ENCODE data around the gene PFKP.
A peak's percentile ranks its signal among the peaks of the same experiment; 100 is the strongest.

PFKP gene

GRCh38 chr10:3067118-3067858 lies at the start of gene PFKP:
TSS of gene PFKP (plus strand) at chr10:3067548. CDS start at chr10:3067596, 48 bp downstream.
- peak; percentile 38 for ATAC-seq (replicated peaks; ENCODE audit: extremely low read depth, poor library complexity, severe bottlenecking)
- peak within 1 kb of the TSS; percentile 93 for H3K4me3 Mint-ChIP-seq
- H3K27ac Mint-ChIP-seq (ENCODE audit: low read depth): peak within 1 kb of the TSS; percentile 73

GRCh38 chr10:3018247-3018646 lies 49.1 kb upstream of the PFKP start:
- DNase-seq (ENCODE audit: low spot score in 2 of 2): no peak
- ATAC-seq (replicated peaks; ENCODE audit: extremely low read depth, poor library complexity, severe bottlenecking): no peak
- Mint-ChIP-seq H3K27me3 (peaks cover 56% of the 10 kb centered on the region), H3K27ac (ENCODE audit: low read depth) (no peak overlapping the region), H3K4me1 (no peaks in the 10 kb centered on the region), H3K36me3 (ENCODE audit: insufficient read depth) (no peaks in the 10 kb centered on the region), H3K9me3 (peaks cover 5% of the 10 kb centered on the region), H3K4me3 (no peak overlapping the region)

More at GRCh38 chr10:3067118-3067858, at the start of gene PFKP:
- H3K9me3 Mint-ChIP-seq: no peaks in the 10 kb centered on the region
- peaks cover 8% of the 10 kb centered on the region for H3K36me3 Mint-ChIP-seq (ENCODE audit: insufficient read depth)
- H3K27me3 Mint-ChIP-seq: no peaks in the 10 kb centered on the region
- DNase-seq (ENCODE audit: low spot score in 2 of 2): no peak
- H3K4me1 Mint-ChIP-seq: peaks cover 23% of the 10 kb centered on the region

- Mint-ChIP-seq H3K4me1 (no peaks in the 10 kb centered on the region), H3K4me3 (no peak overlapping the region), H3K27me3 (peaks cover 39% of the 10 kb centered on the region), H3K9me3 (no peaks in the 10 kb centered on the region), H3K27ac (ENCODE audit: low read depth) (no peak overlapping the region), H3K36me3 (ENCODE audit: insufficient read depth) (no peaks in the 10 kb centered on the region)
- no peak for DNase-seq (ENCODE audit: low spot score in 2 of 2)
- ATAC-seq (replicated peaks; ENCODE audit: extremely low read depth, poor library complexity, severe bottlenecking): no peak
Observed at GRCh38 chr10:3020311-3020710, 47.0 kb upstream of the PFKP start.

- Mint-ChIP-seq H3K9me3 (no peaks in the 10 kb centered on the region), H3K4me1 (no peaks in the 10 kb centered on the region), H3K27ac (ENCODE audit: low read depth) (no peak overlapping the region), H3K36me3 (ENCODE audit: insufficient read depth) (no peaks in the 10 kb centered on the region), H3K4me3 (no peak overlapping the region), H3K27me3 (peaks cover 36% of the 10 kb centered on the region)
- no peak for ATAC-seq (replicated peaks; ENCODE audit: extremely low read depth, poor library complexity, severe bottlenecking)
- no peak for DNase-seq (ENCODE audit: low spot score in 2 of 2)
Observed at GRCh38 chr10:3020881-3021280, 46.5 kb upstream of the PFKP start.

GRCh38 chr10:3022027-3022426 lies 45.3 kb upstream of the PFKP start:
- H3K27me3 Mint-ChIP-seq: peaks cover 47% of the 10 kb centered on the region
- no peaks in the 10 kb centered on the region for H3K36me3 Mint-ChIP-seq (ENCODE audit: insufficient read depth)
- H3K9me3 Mint-ChIP-seq: no peaks in the 10 kb centered on the region
- H3K4me1 Mint-ChIP-seq: no peaks in the 10 kb centered on the region
- no peak overlapping the region for H3K4me3 Mint-ChIP-seq
- H3K27ac Mint-ChIP-seq (ENCODE audit: low read depth): no peak overlapping the region
- no peak for ATAC-seq (replicated peaks; ENCODE audit: extremely low read depth, poor library complexity, severe bottlenecking)
- DNase-seq (ENCODE audit: low spot score in 2 of 2): no peak

- H3K27me3 Mint-ChIP-seq: peaks cover 66% of the 10 kb centered on the region
- no peak for DNase-seq (ENCODE audit: low spot score in 2 of 2)
- H3K4me1 Mint-ChIP-seq: no peaks in the 10 kb centered on the region
- H3K9me3 Mint-ChIP-seq: no peaks in the 10 kb centered on the region
- no peak overlapping the region for H3K4me3 Mint-ChIP-seq
- H3K27ac Mint-ChIP-seq (ENCODE audit: low read depth): no peak overlapping the region
- ATAC-seq (replicated peaks; ENCODE audit: extremely low read depth, poor library complexity, severe bottlenecking): no peak
- H3K36me3 Mint-ChIP-seq (ENCODE audit: insufficient read depth): no peaks in the 10 kb centered on the region
Observed at GRCh38 chr10:3023892-3024291, 43.5 kb upstream of the PFKP start.

- no peaks in the 10 kb centered on the region for H3K9me3 Mint-ChIP-seq
- H3K4me1 Mint-ChIP-seq: no peaks in the 10 kb centered on the region
- no peak overlapping the region for H3K27ac Mint-ChIP-seq (ENCODE audit: low read depth)
- H3K4me3 Mint-ChIP-seq: no peak overlapping the region
- DNase-seq (ENCODE audit: low spot score in 2 of 2) (no peak), ATAC-seq (replicated peaks; ENCODE audit: extremely low read depth, poor library complexity, severe bottlenecking) (no peak)
- H3K27me3 Mint-ChIP-seq: peaks cover 79% of the 10 kb centered on the region
- peaks cover 2% of the 10 kb centered on the region for H3K36me3 Mint-ChIP-seq (ENCODE audit: insufficient read depth)
Observed at GRCh38 chr10:3025026-3025683, 42.2 kb upstream of the PFKP start.

- Mint-ChIP-seq H3K27me3 (peaks cover 76% of the 10 kb centered on the region), H3K9me3 (no peaks in the 10 kb centered on the region), H3K4me1 (no peaks in the 10 kb centered on the region), H3K27ac (ENCODE audit: low read depth) (no peak overlapping the region), H3K36me3 (ENCODE audit: insufficient read depth) (peaks cover 2% of the 10 kb centered on the region), H3K4me3 (no peak overlapping the region)
- no peak for ATAC-seq (replicated peaks; ENCODE audit: extremely low read depth, poor library complexity, severe bottlenecking)
- DNase-seq (ENCODE audit: low spot score in 2 of 2): no peak
Observed at GRCh38 chr10:3027866-3028265, 39.5 kb upstream of the PFKP start.

- H3K27me3 Mint-ChIP-seq: peaks cover 75% of the 10 kb centered on the region
Observed at GRCh38 chr10:3028441-3028840, 38.9 kb upstream of the PFKP start.

GRCh38 chr10:3030765-3031164 lies 36.6 kb upstream of the PFKP start:
- H3K27me3 Mint-ChIP-seq: peaks cover 92% of the 10 kb centered on the region
- no peak overlapping the region for H3K27ac Mint-ChIP-seq (ENCODE audit: low read depth)

More at GRCh38 chr10:3028441-3028840, 38.9 kb upstream of the PFKP start:
- DNase-seq (ENCODE audit: low spot score in 2 of 2) (no peak), ATAC-seq (replicated peaks; ENCODE audit: extremely low read depth, poor library complexity, severe bottlenecking) (no peak)
- H3K4me1 Mint-ChIP-seq: no peaks in the 10 kb centered on the region
- H3K27ac Mint-ChIP-seq (ENCODE audit: low read depth): no peak overlapping the region
- peaks cover 4% of the 10 kb centered on the region for H3K36me3 Mint-ChIP-seq (ENCODE audit: insufficient read depth)
- H3K4me3 Mint-ChIP-seq: no peak overlapping the region
- no peaks in the 10 kb centered on the region for H3K9me3 Mint-ChIP-seq

GRCh38 chr10:3031490-3031889 lies 35.9 kb upstream of the PFKP start:
- DNase-seq (ENCODE audit: low spot score in 2 of 2): no peak
- H3K4me1 Mint-ChIP-seq: no peaks in the 10 kb centered on the region
- H3K36me3 Mint-ChIP-seq (ENCODE audit: insufficient read depth): peaks cover 4% of the 10 kb centered on the region
- H3K4me3 Mint-ChIP-seq: no peak overlapping the region
- ATAC-seq (replicated peaks; ENCODE audit: extremely low read depth, poor library complexity, severe bottlenecking): no peak
- no peak overlapping the region for H3K27ac Mint-ChIP-seq (ENCODE audit: low read depth)
- no peaks in the 10 kb centered on the region for H3K9me3 Mint-ChIP-seq
- H3K27me3 Mint-ChIP-seq: peaks cover 85% of the 10 kb centered on the region

More at GRCh38 chr10:3030765-3031164, 36.6 kb upstream of the PFKP start:
- Mint-ChIP-seq H3K4me3 (no peak overlapping the region), H3K4me1 (no peaks in the 10 kb centered on the region), H3K9me3 (no peaks in the 10 kb centered on the region), H3K36me3 (ENCODE audit: insufficient read depth) (peaks cover 4% of the 10 kb centered on the region)
- no peak for DNase-seq (ENCODE audit: low spot score in 2 of 2)
- ATAC-seq (replicated peaks; ENCODE audit: extremely low read depth, poor library complexity, severe bottlenecking): no peak

- ATAC-seq (replicated peaks; ENCODE audit: extremely low read depth, poor library complexity, severe bottlenecking) (no peak), DNase-seq (ENCODE audit: low spot score in 2 of 2) (no peak)
- H3K4me3 Mint-ChIP-seq: no peak overlapping the region
- peaks cover 84% of the 10 kb centered on the region for H3K27me3 Mint-ChIP-seq
- no peaks in the 10 kb centered on the region for H3K9me3 Mint-ChIP-seq
- H3K27ac Mint-ChIP-seq (ENCODE audit: low read depth): no peak overlapping the region
- H3K4me1 Mint-ChIP-seq: no peaks in the 10 kb centered on the region
- peaks cover 4% of the 10 kb centered on the region for H3K36me3 Mint-ChIP-seq (ENCODE audit: insufficient read depth)
Observed at GRCh38 chr10:3033925-3034324, 33.4 kb upstream of the PFKP start.

- Mint-ChIP-seq H3K4me1 (no peaks in the 10 kb centered on the region), H3K27me3 (peaks cover 78% of the 10 kb centered on the region), H3K9me3 (no peaks in the 10 kb centered on the region), H3K4me3 (no peak overlapping the region), H3K27ac (ENCODE audit: low read depth) (no peak overlapping the region), H3K36me3 (ENCODE audit: insufficient read depth) (peaks cover 4% of the 10 kb centered on the region)
- DNase-seq (ENCODE audit: low spot score in 2 of 2) (no peak), ATAC-seq (replicated peaks; ENCODE audit: extremely low read depth, poor library complexity, severe bottlenecking) (no peak)
Observed at GRCh38 chr10:3034616-3035015, 32.7 kb upstream of the PFKP start.
